Thyroid gland (tissue), 4 donors: ENCODE measurements around the gene PTPN21.

Experiments
- POLR2A ChIP-seq, 2 donors: fragments of 450-650 bp; IDR thresholded peaks; one replicate each; pipeline ENCODE4 v1.6.1; 2017; ENCODE audit warnings: antibody characterized with exemption in 2 of 2, mild to moderate bottlenecking in 2 of 2, moderate library complexity in 1 of 2
- TF ChIP-seq, protein P1 (sequence below), 6 experiments: fragments of 200-600 bp in 3 of 6; fragments of 450-650 bp in 3 of 6; sonication (generic) in 3 of 6; IDR thresholded peaks; one replicate each; pipeline ENCODE4 v1.5.1; 2016 to 2019; ENCODE audit warnings: antibody characterized with exemption in 6 of 6, mild to moderate bottlenecking in 2 of 6, inconsistent platforms in 1 of 6, moderate library complexity in 1 of 6

DNA sequence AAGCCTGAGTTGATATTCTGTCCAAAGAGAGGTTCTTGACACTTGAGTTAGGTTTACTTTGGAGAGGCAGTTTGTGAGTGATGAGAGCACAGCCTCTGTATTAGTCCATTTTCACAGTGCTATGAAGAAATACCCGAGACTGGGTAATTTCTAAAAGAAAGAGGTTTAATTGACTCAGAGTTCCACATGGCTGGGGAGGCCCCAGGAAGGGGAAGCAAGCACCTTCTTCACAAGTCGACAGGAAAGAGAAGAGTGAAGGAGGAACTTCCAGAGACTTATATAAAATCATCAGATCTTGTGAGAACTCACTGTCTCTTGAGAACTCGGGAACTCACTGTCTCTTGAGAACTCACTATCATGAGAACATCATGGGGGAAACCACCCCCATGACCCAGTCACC is 13.4 kb upstream of the PTPN21 start:
- TF ChIP-seq, protein P1, sequence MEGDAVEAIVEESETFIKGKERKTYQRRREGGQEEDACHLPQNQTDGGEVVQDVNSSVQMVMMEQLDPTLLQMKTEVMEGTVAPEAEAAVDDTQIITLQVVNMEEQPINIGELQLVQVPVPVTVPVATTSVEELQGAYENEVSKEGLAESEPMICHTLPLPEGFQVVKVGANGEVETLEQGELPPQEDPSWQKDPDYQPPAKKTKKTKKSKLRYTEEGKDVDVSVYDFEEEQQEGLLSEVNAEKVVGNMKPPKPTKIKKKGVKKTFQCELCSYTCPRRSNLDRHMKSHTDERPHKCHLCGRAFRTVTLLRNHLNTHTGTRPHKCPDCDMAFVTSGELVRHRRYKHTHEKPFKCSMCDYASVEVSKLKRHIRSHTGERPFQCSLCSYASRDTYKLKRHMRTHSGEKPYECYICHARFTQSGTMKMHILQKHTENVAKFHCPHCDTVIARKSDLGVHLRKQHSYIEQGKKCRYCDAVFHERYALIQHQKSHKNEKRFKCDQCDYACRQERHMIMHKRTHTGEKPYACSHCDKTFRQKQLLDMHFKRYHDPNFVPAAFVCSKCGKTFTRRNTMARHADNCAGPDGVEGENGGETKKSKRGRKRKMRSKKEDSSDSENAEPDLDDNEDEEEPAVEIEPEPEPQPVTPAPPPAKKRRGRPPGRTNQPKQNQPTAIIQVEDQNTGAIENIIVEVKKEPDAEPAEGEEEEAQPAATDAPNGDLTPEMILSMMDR (IDR thresholded peaks at IDR 0.05) = no peak
- TF ChIP-seq POLR2A (IDR thresholded peaks at IDR 0.05) = no peak
